Measurements from ENCODE around the gene TCL1B.

GRCh38 chr14:95692109-95692508 lies 5.9 kb downstream of the TCL1B start:
- TF ChIP-seq, protein P1, sequence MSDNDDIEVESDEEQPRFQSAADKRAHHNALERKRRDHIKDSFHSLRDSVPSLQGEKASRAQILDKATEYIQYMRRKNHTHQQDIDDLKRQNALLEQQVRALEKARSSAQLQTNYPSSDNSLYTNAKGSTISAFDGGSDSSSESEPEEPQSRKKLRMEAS (IDR thresholded peaks at IDR 0.05) = no peak
- no peak for TF ChIP-seq POLR2A (IDR thresholded peaks at IDR 0.05; ENCODE audit: control extremely low read depth in 1 of 2, low read depth in 2 of 2, low read length in 2 of 2)
- TF ChIP-seq CEBPB (IDR thresholded peaks at IDR 0.05; ENCODE audit: low read depth, low read length) = no peak
- TF ChIP-seq CHD2 (IDR thresholded peaks at IDR 0.05; ENCODE audit: low read length) = no peak
- TF ChIP-seq JUND (IDR thresholded peaks at IDR 0.05; ENCODE audit: low read length) = no peak
- no peak for TF ChIP-seq CTCF (IDR thresholded peaks at IDR 0.05; ENCODE audit: control extremely low read depth in 1 of 3, insufficient read depth in 1 of 3, low read depth in 1 of 3, low read length in 3 of 3)
- no peak for TF ChIP-seq ZNF274 (IDR thresholded peaks at IDR 0.05; ENCODE audit: borderline replicate concordance, extremely low read depth, low read length)
- no peak for TF ChIP-seq CBX5 (IDR thresholded peaks at IDR 0.05; ENCODE audit: low read depth, low read length)
- TF ChIP-seq YY1 (IDR thresholded peaks at IDR 0.05; ENCODE audit: low read depth, low read length) = no peak
- TF ChIP-seq SUZ12 (IDR thresholded peaks at IDR 0.05; ENCODE audit: low read length) = no peak
- TF ChIP-seq EZH2 (IDR thresholded peaks at IDR 0.05; ENCODE audit: low read depth, low read length, severe bottlenecking) = no peak
- TF ChIP-seq POLR2AphosphoS5 (IDR thresholded peaks at IDR 0.05; ENCODE audit: low read depth, low read length) = no peak
- TF ChIP-seq TAF1 (IDR thresholded peaks at IDR 0.05; ENCODE audit: low read depth, low read length) = no peak
